Activated naive CD8-positive, alpha-beta T cell treated with anti-CD3 and anti-CD28 coated beads, Interleukin-2, amount 50 U/mL, for 16 hours (primary cell): Measurements from ENCODE around the gene SOSTDC1.
"Not testable (repeated sequence)": the region's sequence is repeated elsewhere in the genome, so short reads cannot be mapped to it uniquely, and the experiment has no call there.

Experiments used
- DNase-seq: peaks from one replicate; pipeline ENCODE4 v3.0.0-alpha.2; 2020; ENCODE audit warnings: low read depth, low spot score

Gene SOSTDC1, protein sequence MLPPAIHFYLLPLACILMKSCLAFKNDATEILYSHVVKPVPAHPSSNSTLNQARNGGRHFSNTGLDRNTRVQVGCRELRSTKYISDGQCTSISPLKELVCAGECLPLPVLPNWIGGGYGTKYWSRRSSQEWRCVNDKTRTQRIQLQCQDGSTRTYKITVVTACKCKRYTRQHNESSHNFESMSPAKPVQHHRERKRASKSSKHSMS

DNA sequence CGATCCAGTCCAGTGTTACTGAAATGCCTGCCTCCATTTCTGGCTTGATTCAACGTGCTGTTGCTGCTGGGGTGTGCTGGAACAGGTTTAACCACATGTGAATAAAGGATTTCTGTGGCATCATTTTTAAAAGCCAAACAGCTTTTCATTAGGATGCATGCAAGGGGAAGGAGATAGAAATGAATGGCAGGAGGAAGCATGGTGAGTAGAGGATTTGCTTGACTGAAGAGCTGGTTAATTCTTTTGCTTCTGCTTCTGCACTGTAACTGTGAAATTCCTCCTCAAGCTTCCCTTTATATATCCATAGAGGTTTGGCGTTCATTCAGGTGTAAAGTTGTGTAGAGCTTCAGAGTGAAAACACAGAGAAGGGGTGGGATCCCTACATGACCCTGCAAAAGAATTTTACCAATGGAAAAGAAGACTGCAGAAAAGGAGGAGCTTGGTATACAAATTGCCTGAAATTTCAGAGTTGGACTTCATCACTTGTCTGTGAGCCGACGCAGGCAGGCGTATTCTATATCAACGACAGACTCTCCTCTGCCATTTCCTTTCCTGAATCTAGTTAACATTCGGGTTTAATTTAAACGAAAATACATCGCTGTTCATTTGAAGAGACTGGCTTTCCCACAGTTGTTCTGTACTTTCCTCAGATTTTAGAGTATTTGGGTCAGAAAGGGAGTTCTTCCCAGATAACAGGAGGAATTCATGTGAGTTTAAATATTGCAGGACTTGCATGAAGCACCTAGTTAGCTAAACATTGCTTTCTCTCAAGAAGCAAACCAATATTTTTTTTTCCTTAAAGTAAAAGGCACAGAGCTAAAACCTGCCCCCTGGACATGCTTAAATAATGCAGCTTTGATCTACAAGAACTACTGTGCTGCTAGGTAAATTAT is at the start of gene SOSTDC1:
Gene SOSTDC1, minus strand, starts transcription at position 270 of the 893 bp plus-strand sequence. Its CDS starts 70 bp downstream, at position 200.
- no peak for DNase-seq

DNA sequence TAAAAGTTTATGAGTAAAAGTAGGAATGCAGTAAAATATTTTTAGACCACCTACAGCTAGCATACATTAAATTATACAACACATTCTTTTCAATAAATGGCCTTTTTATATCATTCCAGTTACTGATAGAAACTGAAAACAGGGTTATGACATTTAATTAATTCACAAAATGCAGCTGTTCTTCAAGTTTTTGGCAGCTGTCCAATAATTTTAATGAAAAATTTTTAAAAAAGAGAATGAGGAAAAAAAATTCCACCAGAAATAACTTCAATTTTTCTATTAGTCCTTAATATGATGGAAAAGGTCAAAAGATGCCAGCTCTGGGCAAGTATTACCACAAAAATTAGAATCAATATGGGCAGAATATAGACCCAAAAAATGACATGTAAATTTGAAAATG is 49.2 kb upstream of the SOSTDC1 start:
- DNase-seq = no peak

DNA sequence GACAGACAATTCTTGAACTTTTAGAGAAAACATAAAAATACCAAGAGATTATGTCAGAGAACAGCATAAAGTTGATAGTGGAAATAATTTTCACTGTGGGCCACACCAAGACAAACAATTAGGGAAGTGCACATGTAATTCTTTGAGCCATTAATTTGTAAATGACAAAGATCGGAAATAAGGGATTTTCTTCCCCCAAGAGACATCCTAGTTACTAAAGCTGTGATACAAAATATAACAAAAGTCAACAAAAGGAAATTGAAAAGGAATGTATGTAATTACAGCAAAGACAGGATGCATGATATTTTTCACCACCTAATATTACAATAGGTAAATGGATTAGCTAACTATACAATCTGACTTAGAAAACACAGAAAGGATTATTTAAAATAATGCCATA is 48.7 kb upstream of the SOSTDC1 start:
- no peak for DNase-seq

DNA sequence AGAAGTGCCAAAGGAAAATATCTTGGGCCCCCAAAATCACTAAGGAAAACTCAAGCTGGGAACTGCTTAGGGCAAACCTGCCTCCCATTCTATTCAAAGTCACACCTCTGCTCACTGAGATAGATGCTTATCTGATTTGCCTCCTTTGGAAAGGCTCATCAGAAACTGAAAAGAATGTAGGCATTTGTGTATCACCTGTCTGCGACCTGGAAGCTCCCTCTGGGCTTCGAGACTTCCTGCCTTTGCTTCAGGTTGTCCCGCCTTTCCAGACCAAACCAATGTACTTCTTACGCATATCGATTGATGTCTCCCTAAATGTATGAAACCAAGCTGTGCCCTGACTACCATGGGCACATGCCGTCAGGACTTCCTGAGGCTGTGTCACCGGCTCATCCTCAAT is 46.6 kb upstream of the SOSTDC1 start:
- no peak for DNase-seq

DNA sequence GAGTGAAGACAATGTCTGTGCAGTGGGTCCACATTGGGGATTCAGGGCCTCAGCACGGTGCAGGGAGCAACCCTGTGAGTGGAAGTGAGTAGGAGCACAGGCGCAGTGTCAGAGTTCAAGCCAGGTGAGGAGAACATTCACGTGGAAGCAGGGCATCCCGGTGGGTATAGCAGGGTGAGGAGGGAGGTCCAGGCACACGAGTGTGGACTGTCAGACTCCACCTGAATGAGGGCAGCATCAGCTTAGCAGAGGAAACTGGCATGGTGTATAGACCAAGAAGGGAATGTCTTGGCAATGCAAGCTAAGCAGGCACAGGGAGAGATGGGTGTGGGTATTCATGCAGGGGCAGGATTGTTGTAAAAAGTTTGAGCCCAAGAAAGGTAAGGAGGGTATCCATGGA is 45.8 kb upstream of the SOSTDC1 start:
- no peak for DNase-seq

DNA sequence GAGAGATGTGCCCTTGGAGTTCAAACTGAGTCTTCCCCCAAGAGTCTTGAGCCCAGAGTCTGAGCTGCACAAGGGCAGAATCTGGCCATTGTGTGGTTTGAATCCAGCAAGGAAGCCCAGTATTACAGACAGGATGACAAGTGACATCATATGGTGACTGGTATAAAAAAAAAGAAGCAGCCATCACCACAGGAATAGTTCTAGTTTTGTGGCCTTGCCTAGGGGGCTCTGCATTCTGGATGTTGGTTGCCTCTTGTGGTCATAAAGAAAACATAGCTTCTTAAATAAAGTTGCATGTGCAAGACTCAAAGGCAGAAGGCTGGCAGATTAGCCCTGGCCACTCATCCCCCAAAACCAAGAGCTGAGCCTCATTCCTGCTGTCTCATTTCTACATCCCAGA is 44.3 kb upstream of the SOSTDC1 start:
- DNase-seq = no peak

DNA sequence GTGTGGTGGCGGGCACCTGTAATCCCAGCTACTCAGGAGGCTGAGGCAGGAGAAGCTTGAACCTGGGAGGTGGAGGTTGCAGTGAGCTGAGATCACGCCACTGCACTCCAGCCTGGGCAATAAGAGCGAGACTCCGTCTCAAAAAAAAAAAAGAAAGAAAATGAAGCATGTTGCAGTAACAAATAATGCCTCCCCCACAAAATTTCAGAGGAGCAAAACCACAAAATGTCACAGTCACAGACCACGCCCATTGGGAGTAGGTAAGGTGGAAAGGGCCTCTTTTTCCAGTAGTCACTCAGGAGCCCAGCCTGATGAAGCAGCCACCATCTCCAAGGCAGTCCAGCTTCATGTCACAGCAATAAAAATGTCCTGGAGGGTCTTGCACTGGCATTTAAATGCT is 40.9 kb upstream of the SOSTDC1 start:
- DNase-seq = not testable (repeated sequence)

DNA sequence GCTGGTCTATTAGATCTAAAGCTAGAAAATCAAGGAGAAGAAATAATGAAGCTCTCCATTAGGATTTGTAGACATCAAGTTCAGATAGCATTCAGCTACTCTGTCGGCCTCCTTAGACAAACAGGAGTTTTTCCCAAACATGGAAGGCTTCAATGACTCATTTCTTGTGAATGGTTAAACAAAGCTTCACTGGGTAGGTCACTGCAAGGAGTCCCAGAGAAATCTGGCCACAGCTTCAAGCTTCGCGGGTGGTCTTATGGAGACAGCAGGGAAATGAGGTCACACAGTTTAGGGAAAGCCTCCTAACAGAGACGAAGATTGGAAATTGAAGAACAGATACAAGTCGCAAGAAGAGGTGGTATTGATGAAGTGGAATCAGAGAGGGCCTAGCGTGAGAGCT is 38.5 kb upstream of the SOSTDC1 start:
- DNase-seq = no peak

DNA sequence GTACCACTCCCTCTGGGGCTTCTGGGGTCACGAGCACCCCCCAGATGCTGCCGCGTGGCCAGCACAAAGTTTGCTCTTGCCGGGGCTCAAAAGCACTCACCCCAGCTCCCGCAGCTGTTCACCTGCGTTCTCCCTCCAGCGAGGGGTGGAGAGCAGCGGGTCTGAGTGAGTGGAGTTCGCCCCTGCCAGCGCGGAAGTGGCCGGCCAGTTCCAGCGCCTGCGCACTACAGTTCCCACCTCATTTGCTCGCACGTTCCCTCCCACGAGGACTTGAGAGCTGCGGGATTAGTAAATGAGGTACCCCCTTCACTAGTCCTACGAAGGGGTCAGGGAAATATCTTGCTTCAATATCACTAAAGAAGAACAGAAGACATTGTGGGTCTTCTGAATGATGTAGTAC is 36.8 kb upstream of the SOSTDC1 start:
- no peak for DNase-seq

DNA sequence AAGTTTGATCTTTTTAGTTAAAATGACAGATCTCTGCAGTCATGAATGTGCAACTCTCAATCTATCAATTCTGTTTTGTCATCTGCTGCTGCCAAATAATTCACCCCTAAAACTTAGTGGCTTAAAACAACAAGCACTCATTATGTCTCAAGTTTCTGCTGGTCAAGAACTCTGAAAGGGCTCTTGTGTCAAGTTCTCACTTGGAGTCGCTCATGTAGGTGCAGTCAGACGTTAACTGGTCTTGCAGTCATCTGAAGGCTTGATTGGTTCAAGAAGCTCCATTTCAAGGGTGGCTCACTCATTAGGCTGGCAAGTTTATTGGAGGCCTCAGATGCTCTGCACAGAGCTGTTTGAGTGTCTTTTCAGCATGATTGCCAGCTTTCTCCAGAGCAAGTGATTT is 32.6 kb upstream of the SOSTDC1 start:
- no peak for DNase-seq

DNA sequence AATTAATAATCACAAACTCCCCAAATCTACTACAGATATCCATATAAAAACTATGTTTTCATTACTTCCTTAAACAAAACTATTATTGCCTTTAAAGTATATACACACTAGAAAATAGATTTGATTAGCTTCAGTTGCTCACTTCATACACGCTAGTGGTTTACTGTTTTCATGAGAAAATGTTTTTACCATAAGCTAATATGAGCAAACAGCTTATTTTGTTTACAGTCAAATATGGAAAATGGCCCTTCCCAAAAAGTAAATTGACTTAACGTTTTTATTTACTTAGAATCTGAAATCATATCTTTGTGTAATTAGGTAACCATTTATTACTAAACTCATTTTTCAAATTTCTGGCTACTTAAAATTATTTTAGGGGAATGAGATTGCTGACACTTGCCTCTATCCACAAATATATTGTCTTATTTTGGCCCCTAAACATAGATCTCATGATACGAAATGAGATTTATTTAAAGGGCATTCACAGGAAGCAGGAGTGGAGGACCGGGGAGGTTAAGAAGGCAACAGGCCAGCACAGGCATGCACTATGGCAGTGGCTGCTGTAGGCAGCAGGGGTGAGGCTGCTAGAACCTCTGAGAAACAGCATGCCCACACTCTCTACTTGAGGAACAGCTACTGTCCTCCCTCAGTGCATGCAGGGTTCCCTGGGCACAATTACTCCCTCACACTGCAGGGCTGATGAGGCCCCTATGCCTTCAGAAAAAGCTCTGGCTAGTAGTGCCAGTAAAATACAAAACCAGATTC is 29.6 kb upstream of the SOSTDC1 start:
- no peak for DNase-seq

DNA sequence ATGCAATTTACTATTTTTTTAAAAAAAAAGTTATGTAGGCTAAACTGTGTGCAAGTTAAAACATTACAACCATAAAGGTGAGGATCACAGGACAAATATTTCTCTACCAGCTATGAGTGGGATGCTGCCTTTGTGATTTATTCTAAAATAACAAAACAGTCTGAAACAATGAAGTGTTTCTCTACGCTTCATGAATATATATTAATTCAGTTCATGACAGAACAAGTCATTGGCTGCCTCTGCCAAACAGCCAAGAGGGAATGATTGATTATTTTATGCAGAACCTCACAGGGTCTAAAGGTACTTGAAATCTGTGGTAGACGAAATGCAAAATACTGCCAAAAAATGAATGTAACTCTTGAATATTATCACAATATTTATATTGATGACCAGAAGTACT is 29.0 kb upstream of the SOSTDC1 start:
- DNase-seq = no peak

DNA sequence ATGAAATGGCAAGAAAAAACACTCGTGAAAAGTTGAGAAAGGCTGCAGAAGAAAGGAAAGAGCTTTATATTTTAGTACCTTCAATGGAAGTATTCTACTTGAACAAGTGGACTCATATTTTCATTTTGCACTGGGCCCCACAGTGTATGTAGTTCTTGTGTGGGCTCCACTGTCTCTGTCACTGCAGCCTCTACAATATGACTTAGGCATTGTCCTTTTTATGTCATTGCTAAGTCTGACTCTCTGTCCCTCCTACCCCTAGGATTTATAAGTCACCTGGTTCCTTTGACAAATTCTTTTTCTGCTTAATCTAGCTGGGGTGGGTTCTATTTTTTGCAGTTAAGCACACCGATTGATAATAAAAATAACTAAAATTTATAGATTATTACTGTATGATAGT is 27.7 kb upstream of the SOSTDC1 start:
- DNase-seq = no peak

DNA sequence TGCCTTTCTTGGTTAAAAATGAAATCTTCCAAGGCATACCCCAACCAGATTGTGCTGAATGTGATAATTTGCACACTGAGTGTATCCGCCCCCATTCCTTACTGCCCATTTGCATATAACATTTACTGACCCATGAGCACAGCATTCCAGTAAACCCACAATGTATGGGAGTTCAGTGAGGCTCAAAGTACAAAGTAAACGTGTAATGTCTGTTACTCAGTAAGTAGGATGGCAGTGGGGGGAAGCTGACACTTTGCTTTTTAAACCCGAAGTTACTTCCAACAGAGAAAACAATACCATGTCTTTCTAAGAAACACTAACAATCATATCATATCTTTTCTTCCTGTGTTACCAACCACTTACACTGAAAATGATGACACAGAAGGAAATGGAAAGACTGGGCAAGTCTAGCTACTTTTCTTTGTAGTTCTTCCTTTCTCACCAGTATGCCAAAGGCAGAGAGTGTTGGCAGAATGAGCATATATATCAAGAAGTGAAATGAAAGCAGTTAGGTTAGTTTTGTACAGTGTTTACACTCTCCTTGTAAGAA is 27.1 kb upstream of the SOSTDC1 start:
- DNase-seq = no peak

DNA sequence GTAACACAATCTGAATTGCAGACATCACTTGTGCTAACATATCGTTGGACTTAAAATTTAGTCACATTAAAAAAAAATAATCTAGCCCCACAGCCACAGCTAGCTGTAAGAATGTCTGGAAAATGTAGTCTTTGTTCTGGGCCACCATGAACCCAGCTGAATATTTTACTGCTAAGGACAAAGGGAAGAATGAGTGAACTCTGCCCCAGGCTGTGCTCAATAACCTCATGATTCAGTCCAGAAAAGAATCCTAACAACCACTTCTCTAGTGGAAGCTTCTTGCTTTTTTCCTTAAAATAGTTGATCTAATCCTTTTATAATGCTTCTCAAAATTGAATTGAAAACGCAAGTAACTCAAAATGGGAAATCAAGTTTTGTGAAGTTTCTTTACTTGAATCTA is 25.6 kb upstream of the SOSTDC1 start:
- no peak for DNase-seq

DNA sequence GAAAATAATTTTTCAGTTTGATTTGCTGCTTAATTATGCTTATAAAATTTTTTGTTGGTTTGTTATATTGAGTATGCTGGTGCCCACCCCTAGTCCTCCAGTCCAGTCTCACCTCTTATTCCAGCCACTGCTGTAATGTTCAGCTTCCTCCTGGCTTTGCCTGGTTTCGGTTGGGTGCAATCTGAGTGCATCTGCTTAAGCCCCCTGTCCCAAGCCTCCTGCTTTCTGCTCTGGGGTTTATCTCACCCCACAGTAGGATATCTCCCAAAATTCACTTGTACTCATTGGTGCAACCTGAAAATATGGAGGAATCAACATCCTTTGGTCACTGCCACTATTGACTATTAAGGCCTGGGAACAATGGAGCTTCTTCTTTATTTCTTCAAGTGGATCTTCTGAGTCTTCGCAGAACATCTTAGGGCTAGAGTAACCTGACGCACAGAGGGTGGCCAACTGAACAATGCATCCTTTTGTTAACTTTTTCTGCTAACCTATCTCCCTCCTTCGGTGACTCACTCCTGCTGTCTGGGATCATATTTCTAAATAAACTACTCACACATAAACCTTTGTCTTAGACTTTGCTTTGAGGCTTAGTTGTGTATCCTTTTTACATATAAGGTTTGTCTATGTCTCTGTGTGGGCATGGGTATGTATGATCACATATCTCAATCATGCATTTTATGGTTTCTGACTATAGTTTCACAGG is 19.1 kb upstream of the SOSTDC1 start:
- no peak for DNase-seq

DNA sequence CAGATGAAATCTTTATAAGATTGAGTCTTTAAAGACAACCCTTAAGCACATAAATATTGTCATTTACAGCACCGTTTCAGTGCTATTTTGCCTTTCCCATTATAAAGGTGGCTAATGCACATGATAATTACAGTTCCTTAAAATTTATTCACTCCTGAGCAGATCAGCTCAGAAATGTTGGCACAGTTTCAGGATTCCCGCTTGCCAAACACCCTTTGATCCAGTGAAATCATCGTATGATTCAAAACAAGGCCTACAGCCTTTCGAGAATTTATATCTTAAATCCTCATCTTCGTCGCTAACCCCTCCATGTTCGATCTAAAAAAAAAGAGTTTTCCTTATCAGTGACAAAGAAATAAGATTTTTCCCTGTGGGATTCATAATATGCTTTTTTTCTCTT is 14.1 kb upstream of the SOSTDC1 start:
- no peak for DNase-seq

DNA sequence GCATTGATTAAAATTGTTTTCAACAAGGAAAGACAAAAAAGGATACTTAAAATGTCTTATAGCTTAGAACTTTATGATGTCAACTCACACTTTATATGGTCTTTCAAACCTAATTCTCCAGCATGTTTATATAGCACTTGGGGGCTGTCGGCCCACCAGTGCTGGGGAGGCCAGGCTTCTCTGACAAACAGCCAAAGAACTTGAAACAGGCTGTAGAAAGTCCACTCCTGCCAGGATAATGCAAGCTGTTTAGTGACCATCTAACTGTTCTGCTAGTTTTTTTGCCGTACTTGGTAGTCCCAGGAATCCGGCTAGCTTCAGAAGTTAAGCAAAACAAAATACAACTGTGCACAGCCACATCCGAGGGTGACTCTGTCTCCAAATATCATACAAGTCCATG is 13.6 kb upstream of the SOSTDC1 start:
- no peak for DNase-seq

DNA sequence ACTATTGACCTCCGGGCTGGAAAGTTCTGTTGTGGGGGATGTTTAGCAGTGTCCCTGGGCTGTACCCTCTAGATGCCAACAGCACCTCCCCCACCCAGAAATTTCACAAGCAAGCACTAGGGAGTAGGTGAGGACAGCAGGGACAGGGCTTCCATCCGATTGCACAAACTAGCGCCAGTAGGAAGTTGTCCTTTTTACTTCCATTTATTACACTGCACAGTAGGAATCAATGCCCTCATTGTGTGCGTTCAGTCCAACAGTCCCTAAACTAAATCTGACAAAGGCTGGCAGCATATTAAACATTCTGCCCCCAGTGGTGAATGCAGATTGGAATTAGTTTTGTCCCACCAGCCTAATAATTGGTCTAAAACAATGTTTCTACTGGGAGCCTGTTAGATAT is 6.4 kb upstream of the SOSTDC1 start:
- no peak for DNase-seq

DNA sequence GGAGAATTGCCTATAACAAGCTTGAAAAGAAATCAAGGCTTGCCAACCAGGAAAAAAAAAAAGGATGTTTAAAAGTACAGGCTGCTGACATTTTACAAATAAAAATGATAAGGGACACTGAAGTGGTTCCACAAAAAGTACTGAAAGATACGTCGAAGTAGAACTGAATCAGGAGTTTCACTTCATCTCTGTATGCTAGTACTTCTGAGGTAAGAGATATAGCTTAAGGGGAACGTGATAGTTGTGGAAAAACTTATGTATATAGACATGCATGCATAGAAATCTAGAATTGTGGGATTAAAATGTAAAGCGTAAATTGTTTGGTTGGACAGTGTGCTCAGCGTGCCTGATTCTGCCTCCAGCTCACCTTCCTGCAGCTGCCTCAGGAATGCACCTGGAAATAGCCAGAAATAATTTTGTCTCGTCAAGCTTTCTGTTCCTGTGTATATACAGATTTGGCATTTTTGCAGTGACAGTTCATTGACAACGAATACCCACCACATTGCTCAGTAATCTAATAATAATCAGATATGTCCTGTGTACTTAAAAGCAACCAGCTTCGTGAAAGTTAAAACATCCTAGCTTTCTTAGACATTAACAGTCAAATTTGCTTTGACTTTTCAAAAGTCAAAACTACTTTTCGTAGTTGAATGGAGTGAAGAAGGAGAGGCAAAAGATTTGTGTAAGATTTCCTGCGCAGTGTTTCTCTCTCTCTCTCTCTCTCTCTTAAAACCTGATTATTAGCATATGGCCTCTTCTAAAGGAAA is 1.4 kb downstream of the SOSTDC1 start:
- DNase-seq = no peak

DNA sequence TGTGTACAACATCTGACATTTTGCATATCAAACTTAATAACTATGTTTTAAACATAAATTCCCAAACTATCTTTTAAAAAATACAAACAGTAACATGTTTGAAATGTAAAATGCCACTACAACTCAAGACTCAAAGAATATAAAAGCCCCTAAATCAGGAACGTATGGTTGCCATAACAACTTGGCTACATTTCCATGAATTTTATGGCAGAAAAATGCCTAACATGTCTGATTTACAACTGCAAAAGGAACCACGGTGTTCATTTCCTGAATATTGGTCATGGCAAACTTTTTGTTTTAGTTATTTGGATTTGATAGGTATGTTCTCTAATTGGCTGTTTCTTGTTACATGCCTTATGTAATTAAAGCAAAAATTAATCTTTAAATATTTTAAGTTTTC is 2.0 kb downstream of the SOSTDC1 start:
- no peak for DNase-seq
